Measurements from ENCODE around the gene TRPM2.

The TRPM2 gene

GRCh38 chr21:44456915-44457736 is 103.7 kb downstream of the TRPM2 start:
- no peak for DNase-seq
- Histone ChIP-seq H3K79me2 (ENCODE audit: insufficient read depth, low read length) (no peaks in the 10 kb centered on the region), H3K27ac (ENCODE audit: low read length) (no peak overlapping the region), H3K9me3 (ENCODE audit: insufficient read depth, low read length, severe bottlenecking) (peaks cover 8% of the 10 kb centered on the region), H3K4me1 (ENCODE audit: insufficient read depth, low read length) (peaks cover 10% of the 10 kb centered on the region), H3K27me3 (ENCODE audit: insufficient read depth, low read length, poor library complexity) (peaks cover 6% of the 10 kb centered on the region), H2AFZ (ENCODE audit: low read depth, low read length) (no peak overlapping the region), H3K36me3 (ENCODE audit: insufficient read depth, low read length) (no peaks in the 10 kb centered on the region), H4K20me1 (ENCODE audit: insufficient read depth, low read length) (peaks cover 4% of the 10 kb centered on the region; the same call in 1 of the 2 replicates), H3K4me3 (ENCODE audit: low read depth in 1 of 2, low read length in 2 of 2) (no peak overlapping the region), H3K4me2 (ENCODE audit: insufficient read depth, low read length) (no peak overlapping the region), H3K9ac (ENCODE audit: low read depth, low read length) (no peak overlapping the region)
- TF ChIP-seq EZH2 (IDR thresholded peaks at IDR 0.05; ENCODE audit: borderline replicate concordance, low read depth, low read length, severe bottlenecking): no peak
- TF ChIP-seq CTCF (IDR thresholded peaks at IDR 0.05; ENCODE audit: borderline replicate concordance, extremely low read depth, low read length, poor library complexity, severe bottlenecking): no peak
- ATAC-seq (ENCODE audit: insufficient read depth, low read depth): no peak

GRCh38 chr21:44458971-44459711 is 105.7 kb downstream of the TRPM2 start:
- Histone ChIP-seq H4K20me1 (ENCODE audit: insufficient read depth, low read length) (peaks cover 4% of the 10 kb centered on the region; the same call in 1 of the 2 replicates), H3K27me3 (ENCODE audit: insufficient read depth, low read length, poor library complexity) (peaks cover 6% of the 10 kb centered on the region), H3K9me3 (ENCODE audit: insufficient read depth, low read length, severe bottlenecking) (peaks cover 3% of the 10 kb centered on the region), H3K36me3 (ENCODE audit: insufficient read depth, low read length) (no peaks in the 10 kb centered on the region), H3K79me2 (ENCODE audit: insufficient read depth, low read length) (no peaks in the 10 kb centered on the region), H3K4me1 (ENCODE audit: insufficient read depth, low read length) (peaks cover 10% of the 10 kb centered on the region), H3K4me3 (ENCODE audit: low read depth in 1 of 2, low read length in 2 of 2) (no peak overlapping the region), H3K4me2 (ENCODE audit: insufficient read depth, low read length) (no peak overlapping the region), H3K9ac (ENCODE audit: low read depth, low read length) (no peak overlapping the region), H2AFZ (ENCODE audit: low read depth, low read length) (no peak overlapping the region), H3K27ac (ENCODE audit: low read length) (no peak overlapping the region)
- ATAC-seq (ENCODE audit: insufficient read depth, low read depth): no peak
- no peak for DNase-seq
- TF ChIP-seq EZH2 (IDR thresholded peaks at IDR 0.05; ENCODE audit: borderline replicate concordance, low read depth, low read length, severe bottlenecking): no peak
- TF ChIP-seq CTCF (IDR thresholded peaks at IDR 0.05; ENCODE audit: borderline replicate concordance, extremely low read depth, low read length, poor library complexity, severe bottlenecking): no peak

DNA sequence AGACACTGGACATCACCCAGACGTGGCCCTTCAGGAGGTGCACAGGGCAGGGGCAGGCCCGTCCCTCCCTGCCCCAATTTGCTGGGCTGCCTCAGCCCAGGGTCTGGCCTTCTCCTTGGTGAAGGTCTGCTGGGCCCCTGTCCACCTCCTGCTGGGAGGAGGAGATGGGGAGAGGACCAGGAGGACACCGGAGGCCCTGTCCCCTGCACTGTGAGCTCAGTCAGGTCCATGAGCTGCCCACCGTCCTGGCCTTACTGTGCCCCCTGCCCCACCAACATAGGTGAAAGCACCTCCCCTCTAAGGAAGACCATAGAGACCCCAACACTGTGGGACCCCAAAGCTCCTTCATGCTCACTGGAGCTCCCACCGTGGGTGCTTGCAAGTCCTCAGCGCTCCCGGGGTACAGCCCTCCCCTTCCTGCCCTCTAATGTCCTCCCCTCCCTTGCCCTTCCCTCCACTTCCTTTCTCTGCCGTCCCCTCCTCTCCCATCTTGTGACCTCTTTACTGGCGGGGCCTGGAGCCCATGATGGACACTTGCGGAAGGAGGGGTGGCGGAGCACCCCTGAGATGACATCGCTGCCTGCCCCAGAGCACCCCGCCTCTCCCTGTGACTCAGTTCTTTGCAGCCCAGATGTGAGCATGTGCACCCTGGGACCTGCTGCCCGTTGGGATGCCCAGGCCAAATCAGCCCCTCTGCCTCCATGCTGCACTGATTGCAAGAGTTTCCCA is 106.5 kb downstream of the TRPM2 start:
- no peak overlapping the region for H3K4me3 ChIP-seq (ENCODE audit: low read depth in 1 of 2, low read length in 2 of 2)
- H2AFZ ChIP-seq (ENCODE audit: low read depth, low read length): no peak overlapping the region
- H3K9me3 ChIP-seq (ENCODE audit: insufficient read depth, low read length, severe bottlenecking): no peaks in the 10 kb centered on the region
- DNase-seq (no peak), ATAC-seq (ENCODE audit: insufficient read depth, low read depth) (no peak)
- H3K27ac ChIP-seq (ENCODE audit: low read length): no peak overlapping the region
- no peak overlapping the region for H3K9ac ChIP-seq (ENCODE audit: low read depth, low read length)
- peaks cover 7% of the 10 kb centered on the region for H3K4me1 ChIP-seq (ENCODE audit: insufficient read depth, low read length)
- TF ChIP-seq CTCF (IDR thresholded peaks at IDR 0.05; ENCODE audit: borderline replicate concordance, extremely low read depth, low read length, poor library complexity, severe bottlenecking) (no peak), EZH2 (IDR thresholded peaks at IDR 0.05; ENCODE audit: borderline replicate concordance, low read depth, low read length, severe bottlenecking) (no peak)
- H3K79me2 ChIP-seq (ENCODE audit: insufficient read depth, low read length): no peaks in the 10 kb centered on the region
- peaks cover 6% of the 10 kb centered on the region for H3K27me3 ChIP-seq (ENCODE audit: insufficient read depth, low read length, poor library complexity)
- peaks cover 4% of the 10 kb centered on the region; the same call in 1 of the 2 replicates for H4K20me1 ChIP-seq (ENCODE audit: insufficient read depth, low read length)
- no peak overlapping the region for H3K4me2 ChIP-seq (ENCODE audit: insufficient read depth, low read length)
- H3K36me3 ChIP-seq (ENCODE audit: insufficient read depth, low read length): no peaks in the 10 kb centered on the region

All from DND-41 (cell line).